ENCODE data around the gene APRT.
A peak's percentile ranks its signal among the peaks of the same experiment; 100 is the strongest.
"Not testable (repeated sequence)": the region's sequence is repeated elsewhere in the genome, so short reads cannot be mapped to it uniquely, and the experiment has no call there.

The APRT gene

GRCh38 chr16:88790312-88791211 lies 21.2 kb downstream of the APRT start:
- H3K4me3 ChIP-seq, result no peak overlapping the region
- DNase-seq (ENCODE audit: low spot score in 2 of 2), result no peak
- in situ Hi-C loops (cut with MboI; ENCODE audit: low sequenced_read_pairs), result no loop called here
- no peaks in the 10 kb centered on the region for H3K9me3 ChIP-seq
- peaks cover 2% of the 10 kb centered on the region for H3K4me1 ChIP-seq
- H3K36me3 ChIP-seq (replicated peaks), result no peaks in the 10 kb centered on the region
- H3K27me3 ChIP-seq (ENCODE audit: low read depth), result no peaks in the 10 kb centered on the region

- H3K4me1 ChIP-seq, result peaks cover 3% of the 10 kb centered on the region
- no peaks in the 10 kb centered on the region for H3K27me3 ChIP-seq (ENCODE audit: low read depth)
- H3K4me3 ChIP-seq, result no peak overlapping the region
- H3K9me3 ChIP-seq, result no peaks in the 10 kb centered on the region
- DNase-seq (ENCODE audit: low spot score in 2 of 2), result no peak
- in situ Hi-C loops (cut with MboI; ENCODE audit: low sequenced_read_pairs), result no loop called here
- H3K36me3 ChIP-seq (replicated peaks), result no peaks in the 10 kb centered on the region
Observed at GRCh38 chr16:88789594-88789993, 22.1 kb downstream of the APRT start.

GRCh38 chr16:88788749-88789148 lies 23.0 kb downstream of the APRT start:
- H3K4me1 ChIP-seq; H3K36me3 ChIP-seq (replicated peaks); in situ Hi-C loops (cut with MboI; ENCODE audit: low sequenced_read_pairs); H3K27me3 ChIP-seq (ENCODE audit: low read depth); H3K9me3 ChIP-seq; H3K4me3 ChIP-seq; DNase-seq (ENCODE audit: low spot score in 2 of 2): not testable (repeated sequence)

- in situ Hi-C loops (cut with MboI; ENCODE audit: low sequenced_read_pairs), result no loop called here
- H3K4me1 ChIP-seq, result peaks cover 9% of the 10 kb centered on the region
- no peak overlapping the region for H3K4me3 ChIP-seq
- H3K9me3 ChIP-seq, result no peaks in the 10 kb centered on the region
- H3K36me3 ChIP-seq (replicated peaks), result no peaks in the 10 kb centered on the region
- no peak for DNase-seq (ENCODE audit: low spot score in 2 of 2)
- no peaks in the 10 kb centered on the region for H3K27me3 ChIP-seq (ENCODE audit: low read depth)
Observed at GRCh38 chr16:88787579-88788314, 24.0 kb downstream of the APRT start.

DNA sequence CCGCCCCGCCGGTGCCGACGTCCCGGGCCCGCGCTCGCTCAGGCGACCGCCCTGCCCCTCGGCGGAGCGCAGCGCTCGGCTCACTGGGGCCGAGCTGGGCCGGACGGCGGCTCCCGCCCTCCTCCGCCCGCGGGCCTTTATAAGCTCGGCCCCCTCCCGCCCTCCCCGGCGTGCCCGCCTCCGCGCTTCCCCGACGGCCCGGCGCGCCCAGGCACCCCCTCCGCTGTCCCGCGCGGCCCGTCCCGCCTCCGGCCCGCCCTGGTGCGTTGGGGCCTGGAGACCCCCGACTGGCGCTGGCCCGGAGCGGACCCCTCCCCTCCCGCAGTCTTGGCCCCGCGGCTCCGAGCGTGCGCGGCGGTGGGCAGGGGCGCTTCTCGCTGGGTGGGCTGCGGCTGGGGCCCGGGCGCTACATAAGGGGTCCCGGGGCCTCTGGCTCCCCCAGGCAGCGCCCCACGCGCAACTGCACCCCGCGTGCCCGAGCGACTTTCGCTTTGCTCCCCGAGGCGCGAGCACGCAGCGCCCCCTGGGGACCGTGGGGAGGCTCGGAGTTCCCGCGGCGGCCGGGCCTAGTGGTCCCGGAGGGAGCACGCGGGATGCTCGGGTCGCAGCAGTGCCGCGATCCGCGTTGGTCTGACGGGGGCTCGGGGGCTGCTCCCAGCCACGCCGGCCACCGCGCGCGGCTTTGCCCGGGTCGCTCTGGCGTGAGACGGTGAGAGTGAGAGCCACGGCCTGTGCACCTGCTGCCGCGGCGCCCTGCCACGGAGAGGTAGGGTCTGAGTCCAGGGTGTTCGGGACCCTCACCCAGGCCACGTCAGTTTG lies 26.4 kb downstream of the APRT start, which contains the start of gene PIEZO1:
Gene PIEZO1 (minus strand): TSS at position 115 of the 819 bp plus-strand sequence. CDS start 256 bp downstream, outside the sequence.
- H3K4me3 ChIP-seq, result peak within 1 kb of the TSS; percentile 62
- in situ Hi-C loops (cut with MboI; ENCODE audit: low sequenced_read_pairs), result no loop called here
- peaks cover 12% of the 10 kb centered on the region for H3K4me1 ChIP-seq
- H3K27me3 ChIP-seq (ENCODE audit: low read depth), result no peaks in the 10 kb centered on the region
- peak; percentile 35 to 78 for DNase-seq (ENCODE audit: low spot score in 2 of 2)
- H3K9me3 ChIP-seq, result no peaks in the 10 kb centered on the region
- peaks cover 9% of the 10 kb centered on the region for H3K36me3 ChIP-seq (replicated peaks)

DNA sequence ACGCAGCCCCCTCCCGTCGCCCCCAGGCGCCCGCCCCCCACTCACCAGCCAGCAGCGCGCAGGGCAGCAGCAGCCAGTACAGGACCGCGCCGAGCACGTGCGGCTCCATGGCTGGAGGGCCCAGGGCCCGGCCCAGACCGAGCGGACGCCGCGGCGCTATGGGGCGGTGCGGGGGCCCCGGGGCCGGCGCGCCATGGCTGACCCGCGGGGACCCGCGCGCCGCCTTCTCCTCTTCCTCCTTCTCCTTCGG lies 26.9 kb downstream of the APRT start:
- no peaks in the 10 kb centered on the region for H3K27me3 ChIP-seq (ENCODE audit: low read depth)
- in situ Hi-C loops (cut with MboI; ENCODE audit: low sequenced_read_pairs), result no loop called here
- H3K4me1 ChIP-seq, result peaks cover 12% of the 10 kb centered on the region
- H3K9me3 ChIP-seq, result no peaks in the 10 kb centered on the region
- no peak for DNase-seq (ENCODE audit: low spot score in 2 of 2)
- peak overlapping the region; percentile 62; the same call in 1 of the 2 replicates for H3K4me3 ChIP-seq
- peaks cover 9% of the 10 kb centered on the region for H3K36me3 ChIP-seq (replicated peaks)

DNA sequence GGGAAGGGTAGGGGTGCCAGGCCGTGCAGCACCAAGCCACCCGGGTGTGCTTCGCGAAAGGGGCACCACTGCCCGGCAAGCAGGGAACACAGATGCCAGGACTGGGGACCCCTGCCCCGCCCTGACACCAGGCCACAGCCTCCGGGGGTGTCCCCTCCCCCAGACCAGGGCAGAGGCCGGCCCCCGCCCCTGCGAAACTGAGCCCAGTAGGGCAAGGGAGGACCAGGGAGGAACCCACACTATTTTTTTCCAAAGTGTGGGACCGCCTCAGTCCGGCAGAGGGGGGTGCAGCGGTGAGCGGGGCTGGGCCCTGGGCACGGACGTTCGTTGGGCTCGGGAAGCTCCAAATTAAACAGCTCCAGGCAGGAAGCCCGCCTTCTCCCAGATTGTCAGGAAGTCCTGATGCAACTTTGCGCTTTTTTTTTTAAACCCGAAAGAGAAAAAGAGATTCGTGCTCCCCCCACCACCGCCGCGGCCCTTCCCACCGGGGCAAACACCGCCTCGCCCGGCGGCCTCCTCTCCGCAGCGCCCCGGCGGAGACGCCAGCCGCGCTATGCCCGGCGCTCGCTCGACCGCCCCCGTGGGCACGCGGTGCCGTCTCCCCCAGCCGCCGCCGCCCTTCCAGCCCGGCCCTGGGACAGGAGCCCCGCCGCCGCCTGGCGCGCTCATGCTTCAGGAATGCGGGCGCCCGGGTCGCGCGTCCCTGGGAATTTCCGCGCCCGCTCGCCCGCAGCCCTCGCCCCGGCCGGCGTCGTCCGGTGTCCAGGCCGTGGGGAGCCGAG lies 27.5 kb downstream of the APRT start:
- DNase-seq (ENCODE audit: low spot score in 2 of 2), result peak; percentile 36 to 74
- Histone ChIP-seq H3K27me3 (ENCODE audit: low read depth) (no peaks in the 10 kb centered on the region), H3K36me3 (replicated peaks) (peaks cover 9% of the 10 kb centered on the region), H3K4me3 (peak overlapping the region; percentile 62), H3K9me3 (no peaks in the 10 kb centered on the region), H3K4me1 (peaks cover 12% of the 10 kb centered on the region)
- in situ Hi-C loops (cut with MboI; ENCODE audit: low sequenced_read_pairs), result no loop called here

DNA sequence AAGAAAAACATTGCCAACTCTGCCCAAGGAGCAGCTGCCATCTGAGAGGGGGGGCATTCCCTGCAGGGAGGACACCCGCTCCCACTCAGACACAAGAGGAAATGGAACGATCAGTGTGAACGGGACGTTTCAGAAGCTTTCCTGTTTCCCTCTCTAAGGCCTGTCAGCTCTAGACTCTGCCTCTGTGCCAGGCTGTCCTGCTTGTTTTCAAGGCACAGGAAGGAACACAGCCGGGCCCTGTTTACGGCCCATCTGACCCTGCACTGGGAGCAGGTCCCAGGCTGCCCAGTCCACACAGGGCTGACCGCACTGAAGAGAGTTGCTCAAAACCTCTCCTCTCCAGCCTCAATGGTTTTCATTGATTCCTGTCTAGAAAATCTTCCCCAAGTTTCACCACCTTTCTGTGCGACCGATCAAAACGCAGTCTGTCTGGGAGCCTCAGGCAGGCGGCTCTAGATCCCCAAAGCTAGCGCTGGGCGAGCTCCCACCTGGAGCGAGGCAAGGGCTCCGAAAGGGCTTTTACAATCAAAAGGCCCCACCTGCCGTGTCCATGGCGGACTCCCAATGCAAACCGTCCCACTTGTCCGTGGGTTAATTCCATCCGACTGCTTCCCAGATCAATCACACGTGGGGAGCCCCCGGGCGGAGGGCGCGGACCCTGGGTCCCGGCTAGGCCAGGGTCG lies 28.2 kb downstream of the APRT start:
- Histone ChIP-seq H3K4me1 (peaks cover 12% of the 10 kb centered on the region), H3K36me3 (replicated peaks) (peaks cover 9% of the 10 kb centered on the region), H3K9me3 (no peaks in the 10 kb centered on the region), H3K27me3 (ENCODE audit: low read depth) (no peaks in the 10 kb centered on the region), H3K4me3 (peak overlapping the region; percentile 62)
- in situ Hi-C loops (cut with MboI; ENCODE audit: low sequenced_read_pairs), result no loop called here
- no peak for DNase-seq (ENCODE audit: low spot score in 2 of 2)

GRCh38 chr16:88782454-88783390 lies 29.0 kb downstream of the APRT start:
- no peak for DNase-seq (ENCODE audit: low spot score in 2 of 2)
- Histone ChIP-seq H3K4me1 (peaks cover 12% of the 10 kb centered on the region), H3K9me3 (no peaks in the 10 kb centered on the region), H3K27me3 (ENCODE audit: low read depth) (no peaks in the 10 kb centered on the region), H3K36me3 (replicated peaks) (peaks cover 9% of the 10 kb centered on the region), H3K4me3 (peak overlapping the region; percentile 62)
- in situ Hi-C loops (cut with MboI; ENCODE audit: low sequenced_read_pairs), result no loop called here

- peaks cover 9% of the 10 kb centered on the region for H3K36me3 ChIP-seq (replicated peaks)
- H3K27me3 ChIP-seq (ENCODE audit: low read depth), result no peaks in the 10 kb centered on the region
- H3K9me3 ChIP-seq, result no peaks in the 10 kb centered on the region
- no peak overlapping the region for H3K4me3 ChIP-seq
- peaks cover 12% of the 10 kb centered on the region for H3K4me1 ChIP-seq
- in situ Hi-C loops (cut with MboI; ENCODE audit: low sequenced_read_pairs), result no loop called here
- no peak for DNase-seq (ENCODE audit: low spot score in 2 of 2)
Observed at GRCh38 chr16:88781140-88782077, 30.3 kb downstream of the APRT start.
